ENCODE data around the gene TBC1D13.
"Not testable (repeated sequence)": the region's sequence is repeated elsewhere in the genome, so short reads cannot be mapped to it uniquely, and the experiment has no call there.

TBC1D13 gene

GRCh38 chr9:128845186-128845931, 58.3 kb downstream of the TBC1D13 start:
- peak; percentile 89 for DNase-seq (ENCODE audit: low read depth, low spot score)

DNA sequence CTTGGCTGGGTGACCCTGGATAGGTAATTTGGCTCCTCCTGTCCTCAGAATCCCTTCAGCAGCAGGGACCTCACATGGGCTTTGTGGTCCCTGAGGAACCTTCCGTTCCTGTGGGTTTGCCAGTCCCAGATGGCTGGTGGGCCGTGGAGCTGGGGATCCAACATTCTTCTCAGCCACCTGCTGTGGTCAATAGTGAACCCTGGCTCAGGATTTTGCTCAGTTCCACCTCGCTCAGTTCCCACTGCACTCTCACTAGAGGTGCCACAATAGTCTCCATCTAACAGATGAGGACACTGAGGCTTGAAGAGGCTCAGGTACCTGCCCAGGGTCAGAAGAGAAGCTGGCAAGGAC, 59.6 kb downstream of the TBC1D13 start:
- DNase-seq (ENCODE audit: low read depth, low spot score) = no peak

GRCh38 chr9:128847803-128848202, 60.8 kb downstream of the TBC1D13 start:
- DNase-seq (ENCODE audit: low read depth, low spot score) = no peak

DNA sequence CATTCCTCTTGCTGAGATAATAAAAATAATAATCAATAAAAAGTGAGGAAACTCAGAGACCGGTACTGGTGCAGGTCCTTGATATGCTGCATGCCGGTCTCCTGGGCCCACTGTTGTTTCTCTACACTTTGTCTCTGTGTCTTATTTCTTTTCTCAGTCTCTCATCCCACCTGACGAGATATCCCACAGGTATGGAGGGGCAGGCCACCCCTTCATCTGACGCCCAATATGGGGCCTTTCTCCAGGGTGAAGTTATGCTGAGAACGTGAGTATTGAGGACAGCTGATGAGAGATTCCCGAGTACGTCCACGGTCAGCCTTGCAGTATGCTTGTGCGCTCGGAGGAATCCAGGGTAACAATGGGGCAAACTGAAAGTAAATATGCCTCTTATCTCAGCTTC, 64.0 kb downstream of the TBC1D13 start:
- not testable (repeated sequence) for DNase-seq (ENCODE audit: low read depth, low spot score)

DNA sequence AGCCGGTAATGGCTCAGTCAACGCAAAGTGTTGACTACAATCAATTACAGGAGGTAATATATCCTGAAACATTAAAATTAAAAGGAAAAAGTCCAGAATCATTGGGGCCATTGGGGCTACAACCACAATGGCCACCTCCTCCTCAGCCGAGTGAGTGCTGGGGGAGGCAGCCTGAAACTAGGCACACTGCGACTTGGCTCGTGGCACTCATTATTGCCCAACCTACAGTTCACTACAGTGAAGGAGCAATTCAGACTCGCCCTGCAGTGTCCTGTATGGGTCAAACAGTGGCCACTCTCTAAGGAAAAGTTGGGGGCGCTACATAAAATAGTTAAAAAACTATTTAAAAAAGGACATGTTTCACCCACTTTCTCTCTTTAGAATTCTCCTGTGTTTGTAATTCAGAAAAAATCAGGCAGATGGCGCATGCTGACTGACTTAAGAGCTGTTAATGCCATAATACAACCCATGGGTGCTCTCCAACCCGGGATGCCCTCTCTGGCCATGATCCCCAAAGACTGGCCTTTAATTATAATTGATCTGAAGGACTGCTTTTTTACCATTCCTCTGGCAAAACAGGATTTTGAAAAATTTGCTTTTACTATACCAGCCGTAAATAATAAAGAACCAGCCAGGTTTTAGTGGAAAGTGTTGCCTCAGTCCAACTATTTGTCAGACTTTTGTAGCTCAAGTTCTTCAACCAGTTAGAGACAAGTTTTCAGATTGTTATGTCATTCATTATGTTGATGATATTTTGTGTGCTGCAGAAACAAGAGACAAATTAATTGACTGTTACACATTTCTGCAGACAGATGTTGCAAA, 64.9 kb downstream of the TBC1D13 start:
- DNase-seq (ENCODE audit: low read depth, low spot score) = not testable (repeated sequence)

DNA sequence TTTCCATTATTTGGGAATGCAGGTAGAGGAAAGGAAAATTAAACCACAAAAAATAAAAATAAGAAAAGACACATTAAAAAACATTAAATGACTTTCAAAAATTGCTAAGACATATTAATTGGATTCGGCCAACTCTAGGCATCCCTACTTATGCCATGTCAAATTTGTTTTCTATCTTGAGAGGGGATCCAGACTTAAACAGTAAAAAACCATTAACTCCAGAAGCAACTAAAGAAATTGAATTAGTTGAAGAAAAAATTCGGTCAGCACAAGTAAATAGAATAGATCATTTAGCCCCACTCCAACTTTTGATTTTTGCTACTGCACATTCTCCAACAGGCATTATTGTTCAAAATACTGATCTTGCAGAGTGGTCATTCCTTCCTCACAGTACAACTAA, 65.6 kb downstream of the TBC1D13 start:
- not testable (repeated sequence) for DNase-seq (ENCODE audit: low read depth, low spot score)

- DNase-seq (ENCODE audit: low read depth, low spot score) = not testable (repeated sequence)
These were observed 67.4 kb downstream of the TBC1D13 start for GRCh38 chr9:128854454-128854853.

- not testable (repeated sequence) for DNase-seq (ENCODE audit: low read depth, low spot score)
These were observed 71.4 kb downstream of the TBC1D13 start for GRCh38 chr9:128858476-128858875.
